Mammary epithelial cell (primary cell): Measurements from ENCODE around the gene PIGR.

Experiments
- EZH2 ChIP-seq: IDR thresholded peaks from 2 replicates; pipeline ENCODE4 v1.6.1; 2012; ENCODE audit warnings: low read length, inconsistent platforms, borderline replicate concordance
- TF ChIP-seq, protein P1 (sequence below), 2 donors: IDR thresholded peaks in 1 of 2; conservative IDR thresholded peaks in 1 of 2; 2 replicates each; pipeline ENCODE4 v1.5.1; 2011 to 2012; ENCODE audit warnings: inconsistent platforms in 2 of 2, low read length in 2 of 2, mild to moderate bottlenecking in 2 of 2, control low read depth in 1 of 2, low read depth in 1 of 2; ENCODE audit not compliant: insufficient read depth in 1 of 2; ENCODE audit errors: extremely low read depth in 1 of 2

DNA sequence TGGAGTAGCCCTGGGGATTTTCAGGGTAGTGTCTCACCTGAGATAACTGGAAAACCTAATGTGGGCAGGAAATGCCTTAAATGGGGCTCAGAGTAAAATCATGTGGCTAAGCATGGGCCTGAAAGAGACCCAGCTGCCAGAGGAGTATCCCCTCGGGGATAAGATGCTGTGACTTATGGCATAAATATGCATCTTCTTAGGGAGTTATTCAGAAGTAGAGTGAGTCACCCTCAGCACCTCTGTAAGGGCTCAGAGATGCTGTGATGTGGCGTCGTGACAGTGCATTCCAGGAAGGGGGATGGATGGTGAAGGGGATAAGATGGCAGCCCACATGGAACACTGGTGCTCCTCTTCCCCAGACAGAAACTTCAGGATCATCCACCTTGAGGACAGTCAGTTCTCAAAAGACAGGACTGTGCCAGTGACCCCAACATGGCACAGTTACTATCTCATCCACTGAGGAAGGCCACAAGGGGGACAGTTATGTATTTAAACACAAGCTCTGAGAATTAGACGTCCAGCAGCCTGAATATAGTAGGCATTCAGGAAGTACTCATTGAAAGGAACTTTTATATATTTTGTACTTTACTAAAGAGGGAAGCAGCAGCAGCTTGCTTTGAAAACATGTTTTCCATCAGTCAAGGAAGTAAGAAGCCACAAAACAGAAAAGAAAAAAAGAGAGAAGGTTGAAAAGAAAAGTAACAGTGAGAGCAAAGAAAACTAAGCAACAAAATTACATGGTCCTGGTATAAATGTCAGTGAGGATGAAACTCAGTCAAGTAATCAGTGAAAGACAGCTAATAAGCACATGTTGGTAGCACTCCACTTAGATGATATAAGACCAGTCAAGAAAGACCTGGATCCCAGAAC, 40.7 kb downstream of the PIGR start:
- TF ChIP-seq, protein P1, sequence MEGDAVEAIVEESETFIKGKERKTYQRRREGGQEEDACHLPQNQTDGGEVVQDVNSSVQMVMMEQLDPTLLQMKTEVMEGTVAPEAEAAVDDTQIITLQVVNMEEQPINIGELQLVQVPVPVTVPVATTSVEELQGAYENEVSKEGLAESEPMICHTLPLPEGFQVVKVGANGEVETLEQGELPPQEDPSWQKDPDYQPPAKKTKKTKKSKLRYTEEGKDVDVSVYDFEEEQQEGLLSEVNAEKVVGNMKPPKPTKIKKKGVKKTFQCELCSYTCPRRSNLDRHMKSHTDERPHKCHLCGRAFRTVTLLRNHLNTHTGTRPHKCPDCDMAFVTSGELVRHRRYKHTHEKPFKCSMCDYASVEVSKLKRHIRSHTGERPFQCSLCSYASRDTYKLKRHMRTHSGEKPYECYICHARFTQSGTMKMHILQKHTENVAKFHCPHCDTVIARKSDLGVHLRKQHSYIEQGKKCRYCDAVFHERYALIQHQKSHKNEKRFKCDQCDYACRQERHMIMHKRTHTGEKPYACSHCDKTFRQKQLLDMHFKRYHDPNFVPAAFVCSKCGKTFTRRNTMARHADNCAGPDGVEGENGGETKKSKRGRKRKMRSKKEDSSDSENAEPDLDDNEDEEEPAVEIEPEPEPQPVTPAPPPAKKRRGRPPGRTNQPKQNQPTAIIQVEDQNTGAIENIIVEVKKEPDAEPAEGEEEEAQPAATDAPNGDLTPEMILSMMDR (conservative IDR thresholded peaks at IDR 0.05 in 1 of 2, IDR thresholded peaks at IDR 0.05 in 1 of 2; ENCODE audit: extremely low read depth in 1 of 2, insufficient read depth in 1 of 2, low read depth in 1 of 2, low read length in 2 of 2) = no peak
- no peak for TF ChIP-seq EZH2
